Ureter (tissue), 1 donor: ENCODE measurements around the gene PSMG4. TPM values are rescaled to one million over a fixed set of nuclear protein-coding genes. Genes with fewer than 3 reads are reported as not detected.

Source experiments
- DNase-seq: peaks from one replicate; pipeline ENCODE4 v3.0.0-alpha.2; 2020; ENCODE audit warnings: low spot score
- total RNA-seq: library from RNA; stranded (reverse); gene quantifications from one replicate; pipeline ENCODE4 v1.2.4, GENCODE V29; 2023
- donor health status: DM: yes; HTN: yes; CAD: no.

PSMG4 gene
- total RNA-seq, 1 donor from 2014 or later: 38.9 TPM

GRCh38 chr6:3308106-3308505, 49.4 kb downstream of the PSMG4 start:
- DNase-seq: no peak

- no peak for DNase-seq
Observed at GRCh38 chr6:3309391-3310050, 50.8 kb downstream of the PSMG4 start.

- DNase-seq: no peak
Observed at GRCh38 chr6:3310051-3310448, 51.3 kb downstream of the PSMG4 start.

- DNase-seq: no peak
Observed at GRCh38 chr6:3310703-3311102, 52.0 kb downstream of the PSMG4 start.

GRCh38 chr6:3311826-3312225, 53.1 kb downstream of the PSMG4 start:
- DNase-seq: no peak

- no peak for DNase-seq
Observed at GRCh38 chr6:3312604-3313231, 54.0 kb downstream of the PSMG4 start.

GRCh38 chr6:3314176-3314575, 55.4 kb downstream of the PSMG4 start:
- no peak for DNase-seq

- no peak for DNase-seq
Observed at GRCh38 chr6:3314621-3315467, 56.1 kb downstream of the PSMG4 start.

- no peak for DNase-seq
Observed at GRCh38 chr6:3315841-3316240, 57.1 kb downstream of the PSMG4 start.

- no peak for DNase-seq
Observed at GRCh38 chr6:3316331-3316730, 57.6 kb downstream of the PSMG4 start.

- DNase-seq: no peak
Observed at GRCh38 chr6:3316818-3317217, 58.1 kb downstream of the PSMG4 start.

Other genes starting within 250 kb of the PSMG4 start
- gene RIPK1, start 190.5 kb upstream of the PSMG4 start, total RNA-seq: 28.4 TPM
- gene BPHL, start 140.2 kb upstream of the PSMG4 start, total RNA-seq: 35.6 TPM
- 21.5 TPM for gene TUBB2A, start 101.4 kb upstream of the PSMG4 start, total RNA-seq
- gene TUBB2B, start 31.3 kb upstream of the PSMG4 start, total RNA-seq: 2.8 TPM
- gene SLC22A23, start 198.1 kb downstream of the PSMG4 start, total RNA-seq: 42.4 TPM